HCEC 1CT (cell line): ENCODE results near the gene C6orf62.
"Not testable (repeated sequence)": the region's sequence is repeated elsewhere in the genome, so short reads cannot be mapped to it uniquely, and the experiment has no call there.

Experiments used
- DNase-seq: peaks from one replicate; pipeline ENCODE4 v3.0.0-alpha.2; 2017

The C6orf62 gene

GRCh38 chr6:24696097-24696496, 22.9 kb downstream of the C6orf62 start:
- no peak for DNase-seq

- DNase-seq, result peak; percentile 32
Measured at GRCh38 chr6:24695635-24696034, 23.3 kb downstream of the C6orf62 start.

- no peak for DNase-seq
Measured at GRCh38 chr6:24694198-24694597, 24.8 kb downstream of the C6orf62 start.

GRCh38 chr6:24692848-24693592, 25.9 kb downstream of the C6orf62 start:
- no peak for DNase-seq

- no peak for DNase-seq
Measured at GRCh38 chr6:24692415-24692814, 26.5 kb downstream of the C6orf62 start.

GRCh38 chr6:24692003-24692402, 27.0 kb downstream of the C6orf62 start:
- DNase-seq, result no peak

GRCh38 chr6:24691550-24691949, 27.4 kb downstream of the C6orf62 start:
- DNase-seq, result no peak

- DNase-seq, result no peak
Measured at GRCh38 chr6:24690593-24690992, 28.4 kb downstream of the C6orf62 start.

- no peak for DNase-seq
Measured at GRCh38 chr6:24689964-24690363, 29.0 kb downstream of the C6orf62 start.

GRCh38 chr6:24686946-24687345, 32.0 kb downstream of the C6orf62 start:
- no peak for DNase-seq

GRCh38 chr6:24686408-24686807, 32.5 kb downstream of the C6orf62 start:
- DNase-seq, result no peak

- no peak for DNase-seq
Measured at GRCh38 chr6:24683297-24684296, 35.4 kb downstream of the C6orf62 start.

GRCh38 chr6:24680582-24680981, 38.4 kb downstream of the C6orf62 start:
- no peak for DNase-seq

GRCh38 chr6:24678792-24679352, 40.1 kb downstream of the C6orf62 start:
- not testable (repeated sequence) for DNase-seq

- no peak for DNase-seq
Measured at GRCh38 chr6:24673625-24674024, 45.3 kb downstream of the C6orf62 start.

GRCh38 chr6:24672620-24673182, 46.3 kb downstream of the C6orf62 start:
- DNase-seq, result no peak

GRCh38 chr6:24671077-24671476, 47.9 kb downstream of the C6orf62 start:
- DNase-seq, result not testable (repeated sequence)

- not testable (repeated sequence) for DNase-seq
Measured at GRCh38 chr6:24670492-24670891, 48.5 kb downstream of the C6orf62 start.

GRCh38 chr6:24668997-24669361, 50.0 kb downstream of the C6orf62 start:
- DNase-seq, result no peak

- not testable (repeated sequence) for DNase-seq
Measured at GRCh38 chr6:24668066-24668996, 50.6 kb downstream of the C6orf62 start.

GRCh38 chr6:24667378-24667803, 51.6 kb downstream of the C6orf62 start:
- DNase-seq, result peak; percentile 37
